ENCODE measurements around the gene SEMA5A.

The SEMA5A gene

GRCh38 chr5:9502050-9502834 is 43.6 kb downstream of the SEMA5A start:
- Histone ChIP-seq H3F3A (ENCODE audit: insufficient read depth, low read length) (no peaks in the 10 kb centered on the region), H2AFZ (ENCODE audit: low read length) (no peak overlapping the region), H3K9me2 (replicated peaks; ENCODE audit: insufficient read depth, low read length) (no peaks in the 10 kb centered on the region), H3K27me3 (replicated peaks; ENCODE audit: insufficient read depth, low read length) (no peaks in the 10 kb centered on the region), H3K27ac (ENCODE audit: low read length) (no peak overlapping the region), H3K79me2 (ENCODE audit: low read length) (no peaks in the 10 kb centered on the region), H3K4me2 (ENCODE audit: low read depth, low read length) (no peak overlapping the region), H3K9ac (ENCODE audit: low read length) (no peak overlapping the region), H3K4me1 (ENCODE audit: low read length) (no peaks in the 10 kb centered on the region; the same call in 1 of the 2 replicates), H3K36me3 (replicated peaks; ENCODE audit: insufficient read depth, low read length) (no peaks in the 10 kb centered on the region), H4K20me1 (ENCODE audit: insufficient read depth, low read length) (no peaks in the 10 kb centered on the region), H3K9me3 (replicated peaks; ENCODE audit: insufficient read depth, low read length) (no peaks in the 10 kb centered on the region), H3K4me3 (ENCODE audit: low read length) (no peak overlapping the region)
- DNase-seq, result no peak
- no peak for TF ChIP-seq CTCF (IDR thresholded peaks at IDR 0.05; ENCODE audit: low read length)
- no peak for TF ChIP-seq EZH2phosphoT487 (IDR thresholded peaks at IDR 0.05; ENCODE audit: low read length)
- TF ChIP-seq EZH2 (optimal IDR thresholded peaks at IDR 0.05; ENCODE audit: low read depth, low read length), result no peak

- no peak for DNase-seq
- no peaks in the 10 kb centered on the region for H4K20me1 ChIP-seq (ENCODE audit: insufficient read depth, low read length)
- H3F3A ChIP-seq (ENCODE audit: insufficient read depth, low read length), result no peaks in the 10 kb centered on the region
- H3K79me2 ChIP-seq (ENCODE audit: low read length), result no peaks in the 10 kb centered on the region
- H3K9ac ChIP-seq (ENCODE audit: low read length), result no peak overlapping the region
- H3K4me2 ChIP-seq (ENCODE audit: low read depth, low read length), result no peak overlapping the region
- H3K27ac ChIP-seq (ENCODE audit: low read length), result no peak overlapping the region
- no peaks in the 10 kb centered on the region for H3K9me3 ChIP-seq (replicated peaks; ENCODE audit: insufficient read depth, low read length)
- no peak overlapping the region for H2AFZ ChIP-seq (ENCODE audit: low read length)
- H3K4me3 ChIP-seq (ENCODE audit: low read length), result no peak overlapping the region
- H3K4me1 ChIP-seq (ENCODE audit: low read length), result no peaks in the 10 kb centered on the region; the same call in 1 of the 2 replicates
- no peaks in the 10 kb centered on the region for H3K36me3 ChIP-seq (replicated peaks; ENCODE audit: insufficient read depth, low read length)
- no peaks in the 10 kb centered on the region for H3K9me2 ChIP-seq (replicated peaks; ENCODE audit: insufficient read depth, low read length)
- TF ChIP-seq EZH2 (optimal IDR thresholded peaks at IDR 0.05; ENCODE audit: low read depth, low read length) (no peak), CTCF (IDR thresholded peaks at IDR 0.05; ENCODE audit: low read length) (no peak), EZH2phosphoT487 (IDR thresholded peaks at IDR 0.05; ENCODE audit: low read length) (no peak)
- H3K27me3 ChIP-seq (replicated peaks; ENCODE audit: insufficient read depth, low read length), result no peaks in the 10 kb centered on the region
Measured at GRCh38 chr5:9500625-9501024, 45.2 kb downstream of the SEMA5A start.

GRCh38 chr5:9500193-9500592 is 45.7 kb downstream of the SEMA5A start:
- H3K27ac ChIP-seq (ENCODE audit: low read length), result no peak overlapping the region
- H3K9me3 ChIP-seq (replicated peaks; ENCODE audit: insufficient read depth, low read length), result no peaks in the 10 kb centered on the region
- TF ChIP-seq EZH2phosphoT487 (IDR thresholded peaks at IDR 0.05; ENCODE audit: low read length) (no peak), EZH2 (optimal IDR thresholded peaks at IDR 0.05; ENCODE audit: low read depth, low read length) (no peak), CTCF (IDR thresholded peaks at IDR 0.05; ENCODE audit: low read length) (no peak)
- no peaks in the 10 kb centered on the region for H3K36me3 ChIP-seq (replicated peaks; ENCODE audit: insufficient read depth, low read length)
- no peak overlapping the region for H3K9ac ChIP-seq (ENCODE audit: low read length)
- no peaks in the 10 kb centered on the region for H3K79me2 ChIP-seq (ENCODE audit: low read length)
- H3K27me3 ChIP-seq (replicated peaks; ENCODE audit: insufficient read depth, low read length), result no peaks in the 10 kb centered on the region
- H2AFZ ChIP-seq (ENCODE audit: low read length), result no peak overlapping the region
- no peaks in the 10 kb centered on the region for H3K9me2 ChIP-seq (replicated peaks; ENCODE audit: insufficient read depth, low read length)
- H3F3A ChIP-seq (ENCODE audit: insufficient read depth, low read length), result no peaks in the 10 kb centered on the region
- no peak overlapping the region for H3K4me3 ChIP-seq (ENCODE audit: low read length)
- no peak for DNase-seq
- H4K20me1 ChIP-seq (ENCODE audit: insufficient read depth, low read length), result no peaks in the 10 kb centered on the region
- no peaks in the 10 kb centered on the region; the same call in 1 of the 2 replicates for H3K4me1 ChIP-seq (ENCODE audit: low read length)
- no peak overlapping the region for H3K4me2 ChIP-seq (ENCODE audit: low read depth, low read length)

All from MM.1S (cell line).